Endothelial cell of umbilical vein (primary cell): ENCODE data around the gene SUCLG1. TPM values are rescaled to one million over a fixed set of nuclear protein-coding genes. Genes with fewer than 3 reads are reported as not detected.

Experiments
- BruUV-seq: library from RNA; stranded (reverse); fragments of 400-500 nt; replicated peaks from 2 replicates; lab custom pipeline; 2021; lab: Mats Ljungman, UMichigan
- CTCF ChIA-PET: fragments of 300-600, 350-600 bp; sonication (Branson Sonifier 250); formaldehyde crosslinking; loops from one replicate; lab custom pipeline; 2021; ENCODE audit warnings: antibody characterized with exemption, inconsistent platforms; lab: Charles Lee
- POLR2A ChIA-PET: fragments of 300-600, 350-600 bp; sonication (Branson Sonifier 250); formaldehyde crosslinking; loops from one replicate; lab custom pipeline; 2021; ENCODE audit warnings: antibody characterized with exemption, inconsistent platforms; lab: Charles Lee
- DNase-seq: peaks from one replicate; pipeline ENCODE4 v3.0.0-alpha.2; 2011; ENCODE audit warnings: low read depth, low spot score
- FAIRE-seq: peaks from 2 replicates; lab custom pipeline; 2011; peaks lifted over from hg19 to GRCh38; lab: Jason Lieb, UNC
- H2AFZ ChIP-seq: 2 replicates; pipeline ENCODE4 v1.6.0; 2012; ENCODE audit warnings: low read depth, low read length, control low read depth, inconsistent platforms
- H3K27ac ChIP-seq: 2 replicates; pipeline ENCODE4 v1.5.1; 2011; ENCODE audit warnings: low read depth, mild to moderate bottlenecking, control low read depth, low read length, moderate library complexity; ENCODE audit not compliant: insufficient read depth
- H3K27me3 ChIP-seq, 2 experiments: 2 replicates each; pipeline versions ENCODE4 v1.6.0 to v1.6.1; 2011; ENCODE audit warnings: low read length in 2 of 2, mixed read lengths in 1 of 2; ENCODE audit not compliant: control insufficient read depth in 2 of 2, insufficient read depth in 2 of 2
- H3K36me3 ChIP-seq, 2 experiments: 2 replicates in 1 of 2; 3 replicates in 1 of 2; pipeline ENCODE4 v1.5.1; 2011; ENCODE audit warnings: low read length in 2 of 2, mild to moderate bottlenecking in 1 of 2, moderate library complexity in 1 of 2; ENCODE audit not compliant: control insufficient read depth in 2 of 2, insufficient read depth in 2 of 2; ENCODE audit errors: extremely low read depth in 1 of 2
- H3K4me1 ChIP-seq: 3 replicates; pipeline ENCODE4 v1.5.1; 2011; ENCODE audit warnings: mild to moderate bottlenecking, low read length; ENCODE audit not compliant: control insufficient read depth, insufficient read depth; ENCODE audit errors: extremely low read depth
- H3K4me2 ChIP-seq: 2 replicates; pipeline ENCODE4 v1.6.1; 2011; ENCODE audit warnings: low read length, control low read depth, mixed read lengths; ENCODE audit not compliant: insufficient read depth
- H3K4me3 ChIP-seq, 3 experiments: fragments of 200-600 bp in 1 of 3; sonication (generic), shearing (Covaris generic) in 1 of 3; replicated peaks in 1 of 3; 2 replicates each; pipeline ENCODE4 v1.5.1; 2011 to 2016; ENCODE audit warnings: control low read depth in 3 of 3, low read length in 3 of 3, mild to moderate bottlenecking in 2 of 3, inconsistent platforms in 1 of 3, low read depth in 1 of 3, moderate library complexity in 1 of 3; ENCODE audit not compliant: insufficient read depth in 1 of 3
- H3K79me2 ChIP-seq: 2 replicates; pipeline ENCODE4 v1.6.0; 2012; ENCODE audit warnings: low read length, inconsistent platforms; ENCODE audit not compliant: control insufficient read depth, insufficient read depth
- H3K9ac ChIP-seq: replicated peaks from 2 replicates; pipeline ENCODE3; 2011; ENCODE audit warnings: low read length, control low read depth; ENCODE audit not compliant: insufficient read depth; ENCODE audit errors: extremely low read depth
- H3K9me1 ChIP-seq: replicated peaks from 3 replicates; pipeline ENCODE4 v1.6.0; 2011; ENCODE audit warnings: mild to moderate bottlenecking, low read length; ENCODE audit not compliant: control insufficient read depth, insufficient read depth; ENCODE audit errors: extremely low read depth
- H3K9me3 ChIP-seq: replicated peaks from 2 replicates; pipeline ENCODE4 v1.5.1; 2012; ENCODE audit warnings: low read length, inconsistent platforms; ENCODE audit not compliant: control insufficient read depth, insufficient read depth
- H4K20me1 ChIP-seq: replicated peaks from 2 replicates; pipeline ENCODE3; 2011; ENCODE audit warnings: mild to moderate bottlenecking, low read length; ENCODE audit not compliant: control insufficient read depth, insufficient read depth; ENCODE audit errors: extremely low read depth
- CTCF ChIP-seq, 2 donors: IDR thresholded peaks; 1 replicate in 1 of 2; 2 replicates in 1 of 2; pipeline ENCODE4 v1.5.1; 2011; ENCODE audit warnings: low read length in 2 of 2, mild to moderate bottlenecking in 2 of 2, moderate library complexity in 2 of 2, control low read depth in 1 of 2, inconsistent platforms in 1 of 2, low read depth in 1 of 2; ENCODE audit not compliant: insufficient read depth in 1 of 2; ENCODE audit errors: extremely low read depth in 1 of 2
- EZH2 ChIP-seq: IDR thresholded peaks from 2 replicates; pipeline ENCODE4 v1.6.1; 2012; ENCODE audit warnings: borderline replicate concordance, low read depth, mild to moderate bottlenecking, moderate library complexity, low read length, inconsistent platforms; ENCODE audit not compliant: severe bottlenecking
- FOS ChIP-seq: IDR thresholded peaks from 2 replicates; pipeline ENCODE4 v1.6.1; 2011; ENCODE audit warnings: mild to moderate bottlenecking, low read length, moderate library complexity, borderline replicate concordance; ENCODE audit not compliant: insufficient read depth
- GATA2 ChIP-seq: IDR thresholded peaks from 2 replicates; pipeline ENCODE4 v1.7.0; 2011; ENCODE audit warnings: low read depth, mild to moderate bottlenecking, moderate library complexity, mixed read lengths, low read length; ENCODE audit not compliant: insufficient read length, insufficient read depth
- JUN ChIP-seq: IDR thresholded peaks from 2 replicates; pipeline ENCODE4 v1.6.1; 2011; ENCODE audit warnings: borderline replicate concordance, low read depth; ENCODE audit not compliant: insufficient read length, insufficient read depth
- MAX ChIP-seq: IDR thresholded peaks from 2 replicates; pipeline ENCODE4 v1.6.1; 2011; ENCODE audit not compliant: insufficient read depth, insufficient read length
- MYC ChIP-seq: IDR thresholded peaks from one replicate; pipeline ENCODE4 v1.6.1; 2011; ENCODE audit warnings: mild to moderate bottlenecking, low read depth, low read length
- POLR2A ChIP-seq: IDR thresholded peaks from 2 replicates; pipeline ENCODE4 v1.6.1; 2012; ENCODE audit warnings: low read depth, mild to moderate bottlenecking, control low read depth, low read length
- POLR2AphosphoS5 ChIP-seq: IDR thresholded peaks from 2 replicates; pipeline ENCODE4 v1.6.1; 2012; ENCODE audit warnings: low read depth, mild to moderate bottlenecking, control low read depth, low read length, moderate library complexity; ENCODE audit not compliant: insufficient read depth
- dilution Hi-C: fragments of 300-500 bp; cut with MboI; formaldehyde crosslinking; loops from one replicate; pipeline ENCODE4 v1.15.0; 2019; ENCODE audit warnings: low sequenced_read_pairs; ENCODE audit not compliant: extremely low pct_ligation_motif_present
- intact Hi-C: fragments of 100-400 bp; cut with micrococcal nuclease; formaldehyde crosslinking; loops from one replicate; pipeline ENCODE4 v1.10.0; 2022
- polyA plus RNA-seq, 4 experiments: library from polyadenylated mRNA; depleted of rRNA in 3 of 4; stranded (reverse) in 3 of 4; unstranded in 1 of 4; fragments of >200 nt; gene quantifications; 2 replicates each; pipeline versions ENCODE4 v1.2.1 to v1.2.3, GENCODE V29; 2011 to 2012; ENCODE audit warnings: missing spikeins in 1 of 4
- total RNA-seq: library from RNA; stranded (reverse); gene quantifications from 2 replicates; pipeline ENCODE4 v1.2.3, GENCODE V29; 2021

The SUCLG1 gene
- total and polyA plus RNA-seq, 2 donors (not counting 3 experiments of a cell fraction or from before 2014, with no cell fraction given): 31.7 to 59.2 TPM

GRCh38 chr2:84477886-84478285, 18.8 kb upstream of the SUCLG1 start:
- intact Hi-C loops: no loop called here
- FAIRE-seq: no peak
- dilution Hi-C loops: no loop called here
- no peak overlapping the region for H3K27ac ChIP-seq
- no TSS peak for BruUV-seq
- H3K4me2 ChIP-seq: no peak overlapping the region
- ChIA-PET POLR2A (no interaction called here), CTCF (no interaction called here)
- no peaks in the 10 kb centered on the region for H3K9me3 ChIP-seq
- no peaks in the 10 kb centered on the region for H3K9me1 ChIP-seq
- H3K9ac ChIP-seq: no peak overlapping the region
- H3K4me1 ChIP-seq: no peaks in the 10 kb centered on the region
- H4K20me1 ChIP-seq: no peaks in the 10 kb centered on the region
- H3K4me3 ChIP-seq: no peak overlapping the region
- H3K36me3 ChIP-seq: no peaks in the 10 kb centered on the region
- no peak for DNase-seq
- TF ChIP-seq FOS: no peak
- no peak for TF ChIP-seq MYC
- TF ChIP-seq MAX: no peak
- TF ChIP-seq EZH2: no peak
- H2AFZ ChIP-seq: no peak overlapping the region
- H3K27me3 ChIP-seq: no peaks in the 10 kb centered on the region
- no peaks in the 10 kb centered on the region for H3K79me2 ChIP-seq

GRCh38 chr2:84474176-84474575, 15.1 kb upstream of the SUCLG1 start:
- H3K9ac ChIP-seq: no peak overlapping the region
- no peak overlapping the region for H3K4me3 ChIP-seq
- no peaks in the 10 kb centered on the region for H3K27me3 ChIP-seq
- no peak for TF ChIP-seq CTCF (IDR thresholded peaks at IDR 0.05; ENCODE audit: extremely low read depth in 1 of 2, insufficient read depth in 1 of 2, low read depth in 1 of 2, low read length in 2 of 2)
- TF ChIP-seq JUN: no peak
- no peak for TF ChIP-seq MYC
- TF ChIP-seq MAX: no peak
- TF ChIP-seq GATA2: no peak
- TF ChIP-seq POLR2A: no peak
- TF ChIP-seq FOS: no peak
- TF ChIP-seq POLR2AphosphoS5: no peak
- no peak for TF ChIP-seq EZH2
- DNase-seq: no peak
- H3K4me2 ChIP-seq: no peak overlapping the region
- no peak overlapping the region for H2AFZ ChIP-seq
- dilution Hi-C loops: no loop called here
- no peak overlapping the region for H3K27ac ChIP-seq
- no peaks in the 10 kb centered on the region for H3K9me1 ChIP-seq
- CTCF ChIA-PET: no interaction called here
- POLR2A ChIA-PET: no interaction called here
- H3K4me1 ChIP-seq: no peaks in the 10 kb centered on the region
- no peaks in the 10 kb centered on the region for H4K20me1 ChIP-seq
- no peaks in the 10 kb centered on the region for H3K9me3 ChIP-seq
- FAIRE-seq: no peak
- H3K79me2 ChIP-seq: no peaks in the 10 kb centered on the region
- intact Hi-C loops: no loop called here
- BruUV-seq: no TSS peak
- no peaks in the 10 kb centered on the region for H3K36me3 ChIP-seq
